GM12878 (cell line): ENCODE results near the gene PPIA. TPM values are rescaled to one million over a fixed set of nuclear protein-coding genes. Genes with fewer than 3 reads are reported as not detected.

Experiments
- ATAC-seq: fragments of 200-7000 bp; cut with Tn5 transposase; 3 replicates; pipeline ENCODE4 v1.9.1; 2020; ENCODE audit warnings: mild to moderate bottlenecking, moderate library complexity
- BruUV-seq: library from RNA; stranded (reverse); fragments of 400-500 nt; replicated peaks from 2 replicates; lab custom pipeline; 2021; lab: Mats Ljungman, UMichigan
- CTCF ChIA-PET: fragments of 300-600 bp; sonication (Branson Sonifier 250); formaldehyde crosslinking; extraction: SDS; loops from one replicate; lab custom pipeline; 2021; ENCODE audit warnings: inconsistent platforms; lab: Yijun Ruan, JAX
- POLR2A ChIA-PET: fragments of 350-600 bp; formaldehyde crosslinking; extraction: SDS; loops from one replicate; lab custom pipeline; 2021; ENCODE audit warnings: inconsistent platforms; lab: Charles Lee
- RAD21 ChIA-PET: fragments of 300-600 bp; sonication (Branson Sonifier 250); formaldehyde crosslinking; loops from one replicate; lab custom pipeline; 2023; ENCODE audit warnings: antibody characterized with exemption; ENCODE audit not compliant: unreplicated experiment; lab: Charles Lee
- SMC1A ChIA-PET: fragments of 300-600 bp; sonication (Branson Sonifier 250); formaldehyde crosslinking; loops from one replicate; lab custom pipeline; 2023; ENCODE audit not compliant: unreplicated experiment, uncharacterized antibody; lab: Charles Lee
- DNase-seq: peaks from one replicate; pipeline ENCODE4 v3.0.0-alpha.2; 2011; ENCODE audit warnings: low read depth, low spot score
- FAIRE-seq: peaks from 3 replicates; lab custom pipeline; 2011; peaks lifted over from hg19 to GRCh38; lab: Jason Lieb, UNC
- H2AFZ ChIP-seq: 2 replicates; pipeline ENCODE4 v1.6.0; 2011; ENCODE audit warnings: low read depth, low read length, control low read depth; ENCODE audit not compliant: control insufficient read depth
- H3K27ac ChIP-seq: 2 replicates; pipeline ENCODE4 v1.5.1; 2011; ENCODE audit warnings: control low read depth; ENCODE audit not compliant: control insufficient read depth, insufficient read depth
- H3K27me3 ChIP-seq, 2 experiments: replicated peaks in 1 of 2; 2 replicates each; pipeline versions ENCODE4 v1.6.0 to v1.6.1; 2011; ENCODE audit warnings: low read length in 1 of 2; ENCODE audit not compliant: control insufficient read depth in 2 of 2, insufficient read depth in 2 of 2
- H3K36me3 ChIP-seq, 2 experiments: 2 replicates each; pipeline ENCODE4 v1.5.1; 2011; ENCODE audit warnings: low read length in 1 of 2; ENCODE audit not compliant: control insufficient read depth in 2 of 2, insufficient read depth in 2 of 2
- H3K4me1 ChIP-seq: 2 replicates; pipeline ENCODE4 v1.6.1; 2011; ENCODE audit warnings: mild to moderate bottlenecking, low read length, moderate library complexity, mixed read lengths; ENCODE audit not compliant: control insufficient read depth, insufficient read depth
- H3K4me2 ChIP-seq: 2 replicates; pipeline ENCODE4 v1.6.0; 2011; ENCODE audit warnings: control low read depth; ENCODE audit not compliant: control insufficient read depth, insufficient read depth
- H3K4me3 ChIP-seq: fragments of 200-600 bp; sonication (generic); 2 replicates; pipeline ENCODE4 v1.5.1; 2016
- H3K79me2 ChIP-seq: 2 replicates; pipeline ENCODE4 v1.6.0; 2011; ENCODE audit warnings: low read length; ENCODE audit not compliant: control insufficient read depth, insufficient read depth
- H3K9ac ChIP-seq: 2 replicates; pipeline ENCODE4 v1.8.0; 2011; ENCODE audit warnings: low read length, control low read depth, mixed read lengths; ENCODE audit not compliant: control insufficient read depth, insufficient read depth
- H3K9me3 ChIP-seq: replicated peaks from 3 replicates; pipeline ENCODE4 v1.5.1; 2011; ENCODE audit warnings: mild to moderate bottlenecking, low read length; ENCODE audit not compliant: control insufficient read depth, insufficient read depth
- H4K20me1 ChIP-seq: 2 replicates; pipeline ENCODE4 v1.6.0; 2011; ENCODE audit not compliant: control insufficient read depth, insufficient read depth
- EGR1 ChIP-seq, 2 experiments: IDR thresholded peaks; 1 replicate in 1 of 2; 2 replicates in 1 of 2; pipeline ENCODE4 v1.6.1; 2011 to 2012; ENCODE audit warnings: low read depth in 2 of 2, low read length in 2 of 2, borderline replicate concordance in 1 of 2, mild to moderate bottlenecking in 1 of 2, moderate library complexity in 1 of 2
- IKZF2 ChIP-seq, 2 experiments: fragments of 450-650 bp; IDR thresholded peaks; 2 replicates each; pipeline ENCODE4 v1.6.1; 2017; ENCODE audit warnings: mild to moderate bottlenecking in 2 of 2, moderate library complexity in 2 of 2
- JUNB ChIP-seq: IDR thresholded peaks from 2 replicates; pipeline ENCODE4 v1.6.1; 2016; ENCODE audit warnings: antibody characterized with exemption, mild to moderate bottlenecking
- KLF5 ChIP-seq: fragments of 450-650 bp; IDR thresholded peaks from 2 replicates; pipeline ENCODE4 v1.6.1; 2014; ENCODE audit warnings: mild to moderate bottlenecking; ENCODE audit not compliant: partially characterized antibody
- RFX5 ChIP-seq: IDR thresholded peaks from 2 replicates; pipeline ENCODE4 v1.6.1; 2011; ENCODE audit warnings: low read depth, low read length, improper control_type of control experiment
- ZBTB33 ChIP-seq: fragments of 450-650 bp; IDR thresholded peaks from 2 replicates; pipeline ENCODE4 v1.6.1; 2017; ENCODE audit warnings: mild to moderate bottlenecking
- WGBS: methylation state at CpG from one replicate; pipeline ENCODE4 v1.1.6; 2016; ENCODE audit warnings: low lambda C conversion rate; ENCODE audit not compliant: insufficient replicate concordance, insufficient coverage; ENCODE audit errors: missing lambda C conversion rate; 5-methylcytosine and 5-hydroxymethylcytosine counted together
- in situ Hi-C: fragments of 300-500 bp; cut with MboI; formaldehyde crosslinking; loops from 9 replicates; pipeline ENCODE4 v1.14.3; 2018; ENCODE audit warnings: mixed read lengths
- intact Hi-C: fragments of 100-400 bp; cut with micrococcal nuclease; formaldehyde crosslinking; loops from one replicate; pipeline ENCODE4 v1.14.2; 2022; ENCODE audit not compliant: unreplicated experiment
- polyA plus RNA-seq, 11 experiments: library from polyadenylated mRNA; depleted of rRNA in 4 of 11; unstranded in 6 of 11; stranded (reverse) in 5 of 11; fragments of >200 nt; fragmentation: Nextera tagmentation in 4 of 11; fragmentation: Illumina TruSeq in 1 of 11; extraction: Ambion mirVana in 4 of 11; extraction: Trizol in 1 of 11; gene quantifications; 1 replicate in 1 of 11; 2 replicates in 10 of 11; pipeline versions ENCODE4 v1.2.1 to v1.2.3, GENCODE V29; 2011 to 2016; ENCODE audit warnings: inconsistent platforms in 2 of 11, missing spikeins in 2 of 11, low read depth in 1 of 11
- total RNA-seq, 4 experiments: library from RNA; depleted of rRNA in 3 of 4; stranded (reverse); fragments of >200 nt in 3 of 4; fragmentation: Illumina TruSeq in 1 of 4; extraction: Trizol in 1 of 4; gene quantifications; 2 replicates each; pipeline versions ENCODE4 v1.2.1 to v1.2.3, GENCODE V29; 2013 to 2021
- TF ChIP-seq, protein P1 (sequence below): IDR thresholded peaks from 2 replicates; pipeline ENCODE4 v1.6.1; 2012; ENCODE audit warnings: low read depth, low read length, improper control_type of control experiment

The PPIA gene
- total and polyA plus RNA-seq, 10 of the 15 experiments (the other 5 are each of a cell fraction or from before 2014, with no cell fraction given), result 2,712 to 7,982 (median 5,027) TPM

DNA sequence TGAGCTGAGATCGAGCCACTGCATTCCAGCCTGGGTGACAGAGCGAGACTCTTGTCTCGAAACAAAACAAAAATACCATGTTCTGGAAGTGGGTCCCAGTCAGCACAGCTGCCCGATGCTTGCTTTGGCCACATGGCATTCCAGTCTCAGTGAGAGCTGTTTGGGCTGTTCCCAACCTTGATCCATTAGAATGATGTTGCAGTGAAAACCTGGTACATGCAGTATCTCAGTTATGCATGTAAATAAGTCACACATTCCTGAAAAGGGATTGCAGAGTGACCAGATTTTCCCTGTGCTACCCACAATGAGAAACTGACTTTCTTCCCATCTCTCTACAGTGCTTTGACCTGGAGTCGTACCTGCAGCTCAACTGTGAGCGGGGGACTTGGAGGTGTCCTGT, 32.4 kb upstream of the PPIA start:
- RAD21 ChIA-PET, result no interaction called here
- no peak overlapping the region for H2AFZ ChIP-seq
- POLR2A ChIA-PET, result no interaction called here
- no peak for TF ChIP-seq EGR1 (IDR thresholded peaks at IDR 0.05; ENCODE audit: borderline replicate concordance in 1 of 2, low read depth in 2 of 2, low read length in 2 of 2)
- TF ChIP-seq, protein P1, sequence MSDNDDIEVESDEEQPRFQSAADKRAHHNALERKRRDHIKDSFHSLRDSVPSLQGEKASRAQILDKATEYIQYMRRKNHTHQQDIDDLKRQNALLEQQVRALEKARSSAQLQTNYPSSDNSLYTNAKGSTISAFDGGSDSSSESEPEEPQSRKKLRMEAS, result no peak
- no peak for TF ChIP-seq RFX5
- TF ChIP-seq KLF5, result no peak
- TF ChIP-seq JUNB, result no peak
- no peak for TF ChIP-seq IKZF2 (IDR thresholded peaks at IDR 0.05)
- no peak for TF ChIP-seq ZBTB33
- TF ChIP-seq, all 136 proteins: peak for 0
- intact Hi-C loops, result no loop called here
- Histone ChIP-seq H3K9me3 (no peaks in the 10 kb centered on the region), H3K9ac (no peak overlapping the region), H3K4me1 (peaks cover 21% of the 10 kb centered on the region), H3K4me2 (no peak overlapping the region), H3K27me3 (no peaks in the 10 kb centered on the region), H3K79me2 (no peaks in the 10 kb centered on the region), H3K36me3 (peaks cover 25 to 61% of the 10 kb centered on the region in 2 experiments), H4K20me1 (no peaks in the 10 kb centered on the region), H3K27ac (no peak overlapping the region), H3K4me3 (no peak overlapping the region)
- 96% methylated on average over 6 of the region's 6 CpGs for WGBS
- no peak for FAIRE-seq
- no peak for DNase-seq
- BruUV-seq, result no TSS peak
- ATAC-seq, result no peak
- SMC1A ChIA-PET, result interaction anchor here (0.7 kb wide), 1 partner anchor 82 kb away, joined by 7 read pairs; no protein-coding TSS in a partner anchor
- in situ Hi-C loops, result no loop called here
- CTCF ChIA-PET, result no interaction called here
